HEK293 (cell line): ENCODE measurements around the gene XBP1.

Experiments used
- BCL11A ChIP-seq: fragments of 450-650 bp; formaldehyde crosslinking; IDR thresholded peaks from 2 replicates; pipeline ENCODE4 v1.5.1; 2016; ENCODE audit warnings: low read depth, missing biosample characterization, missing genetic modification characterization
- CTCF ChIP-seq: fragments of 450-650 bp; formaldehyde crosslinking; IDR thresholded peaks from 2 replicates; pipeline ENCODE4 v1.5.1; 2016; ENCODE audit warnings: missing biosample characterization, missing genetic modification characterization
- KLF9 ChIP-seq: fragments of 450-650 bp; formaldehyde crosslinking; IDR thresholded peaks from 2 replicates; pipeline ENCODE4 v1.5.1; 2016; ENCODE audit warnings: missing biosample characterization, missing genetic modification characterization, low read depth
- REST ChIP-seq: fragments of 450-650 bp; formaldehyde crosslinking; IDR thresholded peaks from 2 replicates; pipeline ENCODE4 v1.5.1; 2016; ENCODE audit warnings: missing biosample characterization, missing genetic modification characterization
- ZNF132 ChIP-seq: fragments of 450-650 bp; formaldehyde crosslinking; IDR thresholded peaks from 2 replicates; pipeline ENCODE4 v1.5.1; 2017; ENCODE audit warnings: missing biosample characterization, missing genetic modification characterization, borderline replicate concordance
- ZNF274 ChIP-seq, 2 experiments: fragments of 200-500 bp in 1 of 2; fragments of 450-650 bp in 1 of 2; sonication (Bioruptor generic) in 1 of 2; formaldehyde crosslinking in 1 of 2; IDR thresholded peaks; 2 replicates each; pipeline versions ENCODE4 v1.5.1 to v1.6.1; 2014 to 2016; ENCODE audit warnings: borderline replicate concordance in 1 of 2, inconsistent platforms in 1 of 2, low read length in 1 of 2, missing biosample characterization in 1 of 2, missing genetic modification characterization in 1 of 2
- ZNF580 ChIP-seq: fragments of 450-650 bp; formaldehyde crosslinking; IDR thresholded peaks from 2 replicates; pipeline ENCODE4 v1.5.1; 2016; ENCODE audit warnings: missing biosample characterization, missing genetic modification characterization
- ZNF626 ChIP-seq: fragments of 450-650 bp; sonication (Bioruptor Pico); formaldehyde crosslinking; IDR thresholded peaks from 2 replicates; pipeline ENCODE4 v1.5.1; 2018; ENCODE audit warnings: missing biosample characterization, missing genetic modification characterization, inconsistent platforms

GRCh38 chr22:28771195-28771791 is 29.1 kb downstream of the XBP1 start:
- TF ChIP-seq ZNF626 (tag by site-specific recombination) = no peak
- TF ChIP-seq ZNF132 (tag by site-specific recombination) = no peak
- TF ChIP-seq CTCF (tag by site-specific recombination) = no peak
- TF ChIP-seq ZNF274 (IDR thresholded peaks at IDR 0.05; ENCODE audit: low read length) = no peak
- TF ChIP-seq ZNF274 (tag by site-specific recombination; IDR thresholded peaks at IDR 0.05; ENCODE audit: borderline replicate concordance) = no peak
- TF ChIP-seq BCL11A (tag by site-specific recombination) = no peak
- no peak for TF ChIP-seq REST (tag by site-specific recombination)
- no peak for TF ChIP-seq ZNF580 (tag by site-specific recombination)
- no peak for TF ChIP-seq KLF9 (tag by site-specific recombination)
